ENCODE results near the gene ADCY7.

ADCY7 gene

DNA sequence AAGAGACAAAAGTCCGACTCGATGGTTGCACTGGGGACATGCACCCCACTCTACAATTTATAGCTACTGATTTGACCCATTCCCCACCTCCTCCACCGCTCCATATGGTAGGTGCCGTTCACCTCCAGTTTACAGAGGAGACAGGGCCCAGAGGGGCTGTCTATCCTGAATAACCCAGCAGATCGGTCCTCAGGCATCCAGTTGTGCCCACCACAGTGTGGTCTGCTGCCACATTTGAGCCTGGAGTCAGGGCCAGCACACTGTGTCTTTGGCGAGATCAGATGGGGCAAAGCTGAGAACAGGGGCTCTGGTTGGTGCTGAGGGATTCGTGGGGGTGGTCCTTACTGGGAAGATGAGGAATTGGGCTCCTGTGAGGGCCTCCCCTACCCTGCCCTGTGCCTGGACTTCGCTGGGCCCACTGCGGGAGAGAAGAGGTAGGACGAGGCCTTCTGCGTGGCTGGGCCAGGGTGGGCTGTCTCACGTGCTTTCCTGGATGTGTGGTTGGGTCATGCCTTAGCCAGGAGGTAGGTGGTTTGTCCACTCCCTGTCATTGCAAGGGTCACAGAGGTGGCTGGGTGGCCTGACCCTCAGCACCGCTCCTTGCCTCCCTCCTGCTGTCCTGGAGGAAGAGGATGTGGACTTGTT is 2.8 kb downstream of the ADCY7 start:
- no peak overlapping the region for H3K27ac ChIP-seq
- TF ChIP-seq CTCF (conservative IDR thresholded peaks at IDR 0.05) (no peak), ZFX (IDR thresholded peaks at IDR 0.05) (no peak)

GRCh38 chr16:50269769-50270509 is 3.6 kb downstream of the ADCY7 start:
- TF ChIP-seq CTCF (conservative IDR thresholded peaks at IDR 0.05) (no peak), ZFX (IDR thresholded peaks at IDR 0.05) (no peak)
- H3K27ac ChIP-seq, result no peak overlapping the region

DNA sequence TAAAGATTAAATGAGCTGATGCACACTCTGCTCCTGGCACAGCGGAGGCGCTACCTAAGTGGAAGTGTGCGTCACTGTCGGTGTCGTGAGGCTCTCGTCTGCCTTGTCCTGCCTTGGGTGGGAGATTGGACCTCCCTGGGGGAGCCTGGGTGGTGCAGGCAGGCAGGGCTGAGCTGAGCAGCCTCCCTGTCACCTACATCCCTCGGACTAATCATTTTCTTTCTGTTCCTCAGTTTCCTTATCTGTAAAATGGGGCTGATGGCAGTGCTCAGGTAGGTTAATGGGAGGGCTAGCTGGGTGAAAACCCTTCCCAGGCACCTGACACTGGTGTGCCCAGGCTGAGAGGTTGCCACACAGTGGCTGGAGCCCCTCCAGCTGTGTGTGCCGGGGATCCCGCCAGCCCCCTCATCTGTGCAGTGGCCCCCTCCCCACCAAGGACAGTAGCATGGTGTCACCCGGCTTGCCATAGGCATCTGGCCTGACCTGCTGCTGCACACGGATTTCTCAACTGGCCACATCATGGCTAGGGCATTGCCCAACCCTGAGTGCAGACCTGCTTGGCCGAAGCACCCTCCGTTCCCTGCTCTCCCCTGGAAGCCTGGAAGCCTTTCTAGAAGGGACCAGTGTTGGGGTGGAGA is 4.3 kb downstream of the ADCY7 start:
- no peak overlapping the region for H3K27ac ChIP-seq

DNA sequence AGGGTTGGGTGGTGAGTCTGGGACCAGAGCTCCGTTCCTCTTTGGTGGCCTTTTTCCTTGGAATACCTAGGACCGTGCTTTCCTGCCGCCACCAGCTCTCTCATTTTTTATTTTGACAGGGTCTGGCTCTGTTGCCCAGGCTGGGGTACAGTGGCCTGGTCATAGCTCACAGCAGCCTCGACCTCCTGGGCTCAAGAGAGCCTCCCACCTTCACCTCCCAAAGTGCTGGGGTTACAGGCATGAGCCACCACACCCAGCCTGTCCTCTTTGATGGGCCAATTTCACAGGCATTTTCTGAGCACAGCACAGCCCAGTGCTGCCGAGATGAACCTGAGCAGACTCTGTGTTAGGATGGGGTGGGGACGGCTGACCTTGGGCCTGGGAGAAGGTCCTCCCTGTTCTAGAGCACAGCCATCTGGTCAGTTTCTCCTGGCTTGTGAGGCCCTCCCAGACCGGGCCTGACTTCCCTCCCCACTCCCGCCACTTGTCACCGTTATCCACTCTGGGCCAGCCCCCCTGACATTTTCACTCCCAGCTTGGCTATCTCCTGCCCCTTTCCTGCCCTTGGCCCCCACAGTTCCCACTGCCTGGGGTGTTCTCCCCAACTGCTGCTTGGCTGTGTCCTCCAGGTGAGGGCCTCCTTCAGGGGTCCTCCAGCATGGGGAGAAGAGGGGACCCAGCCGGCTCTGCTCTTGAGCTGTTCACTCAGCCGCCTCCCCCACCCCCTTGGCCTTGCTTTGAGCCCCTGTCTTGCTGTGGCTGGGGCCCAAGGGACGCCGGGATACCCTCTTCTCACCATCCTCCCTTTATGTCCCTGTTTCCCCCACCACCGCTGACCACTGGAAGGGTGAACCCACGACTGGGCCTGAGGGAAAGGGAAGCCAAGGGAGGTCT is 5.0 kb downstream of the ADCY7 start:
- no peak overlapping the region for H3K27ac ChIP-seq
- TF ChIP-seq CTCF (conservative IDR thresholded peaks at IDR 0.05), result no peak
- no peak for TF ChIP-seq ZFX (IDR thresholded peaks at IDR 0.05)

More for the DNA sequence above, 4.3 kb downstream of the ADCY7 start:
- TF ChIP-seq ZFX (IDR thresholded peaks at IDR 0.05) (no peak), CTCF (conservative IDR thresholded peaks at IDR 0.05) (no peak)

DNA sequence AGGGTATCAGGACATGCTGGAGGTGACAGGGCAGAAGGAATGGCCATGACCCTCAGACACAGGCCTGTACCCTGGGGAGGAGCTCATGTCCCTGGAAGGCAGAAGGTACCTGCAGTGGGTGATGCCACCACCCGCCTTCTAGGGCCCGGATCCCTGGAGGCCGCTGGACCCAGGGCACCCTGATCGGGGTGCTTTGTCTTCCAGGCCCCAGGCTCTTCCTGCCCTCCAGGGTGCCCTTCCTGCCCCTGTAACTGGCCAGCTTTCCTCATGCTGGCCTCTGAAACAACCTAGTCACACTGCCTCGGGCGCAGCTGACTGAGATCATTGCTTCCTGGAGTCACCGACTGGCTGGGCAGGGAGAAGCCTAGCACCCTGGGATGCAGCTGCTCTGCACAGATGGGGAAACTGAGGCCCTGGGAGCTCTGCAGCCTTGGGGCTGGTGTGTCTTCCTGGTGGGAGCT is 5.8 kb downstream of the ADCY7 start:
- no peak overlapping the region for H3K27ac ChIP-seq
- TF ChIP-seq ZFX (IDR thresholded peaks at IDR 0.05) (no peak), CTCF (conservative IDR thresholded peaks at IDR 0.05) (no peak)

DNA sequence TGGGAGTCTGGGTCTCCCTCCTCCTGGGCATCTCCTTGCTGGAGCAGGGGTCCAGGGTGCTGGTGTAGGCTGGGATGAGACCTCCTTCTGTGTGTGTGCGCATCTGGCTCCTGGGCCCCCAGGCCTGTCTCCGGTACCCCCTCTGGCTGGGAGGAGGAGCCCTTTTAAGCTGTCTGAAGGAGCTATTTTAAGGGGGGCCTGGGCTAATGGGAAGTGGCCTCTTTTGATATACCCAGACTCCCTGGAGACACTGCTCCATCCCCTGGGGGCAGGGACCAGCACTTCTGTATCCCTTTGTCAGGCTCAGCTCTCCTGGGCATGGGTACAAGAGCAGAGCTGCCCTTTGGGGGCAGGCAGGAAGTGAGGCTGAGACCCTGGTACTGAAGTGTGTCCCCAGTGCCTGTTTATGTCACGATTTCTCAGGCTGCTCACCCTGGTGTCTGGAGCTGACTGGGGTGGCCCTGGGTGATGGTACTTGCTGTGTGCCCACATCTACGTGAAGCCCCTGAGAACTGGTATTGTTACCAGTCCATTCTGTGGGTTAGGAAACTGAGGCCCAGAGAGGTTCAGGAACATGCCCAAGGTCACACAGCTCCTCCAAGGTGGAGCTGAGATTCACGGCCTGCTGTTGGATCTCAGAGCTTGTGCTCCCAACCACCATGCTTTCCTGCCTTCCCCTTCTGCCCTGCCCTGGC is 6.5 kb downstream of the ADCY7 start:
- TF ChIP-seq CTCF (conservative IDR thresholded peaks at IDR 0.05), result no peak
- no peak for TF ChIP-seq ZFX (IDR thresholded peaks at IDR 0.05)
- no peak overlapping the region for H3K27ac ChIP-seq

Data from C4-2B (cell line).